ENCODE results near the gene WBP2NL.

Gene WBP2NL

GRCh38 chr22:41976070-41976901 lies 22.3 kb upstream of the WBP2NL start:
- peak overlapping the region; percentile 47 for H3K4me3 ChIP-seq (ENCODE audit: low read depth, low read length)
- no peak for DNase-seq (ENCODE audit: low read depth)

- H3K4me3 ChIP-seq (ENCODE audit: low read depth, low read length), result peak overlapping the region; percentile 34
- no peak for DNase-seq (ENCODE audit: low read depth)
These were observed 21.5 kb upstream of the WBP2NL start for GRCh38 chr22:41976961-41977566.

GRCh38 chr22:41978732-41979131 lies 19.9 kb upstream of the WBP2NL start:
- no peak overlapping the region for H3K4me3 ChIP-seq (ENCODE audit: low read depth, low read length)
- DNase-seq (ENCODE audit: low read depth), result no peak

- no peak overlapping the region for H3K4me3 ChIP-seq (ENCODE audit: low read depth, low read length)
- no peak for DNase-seq (ENCODE audit: low read depth)
These were observed 19.0 kb upstream of the WBP2NL start for GRCh38 chr22:41979423-41980250.

DNA sequence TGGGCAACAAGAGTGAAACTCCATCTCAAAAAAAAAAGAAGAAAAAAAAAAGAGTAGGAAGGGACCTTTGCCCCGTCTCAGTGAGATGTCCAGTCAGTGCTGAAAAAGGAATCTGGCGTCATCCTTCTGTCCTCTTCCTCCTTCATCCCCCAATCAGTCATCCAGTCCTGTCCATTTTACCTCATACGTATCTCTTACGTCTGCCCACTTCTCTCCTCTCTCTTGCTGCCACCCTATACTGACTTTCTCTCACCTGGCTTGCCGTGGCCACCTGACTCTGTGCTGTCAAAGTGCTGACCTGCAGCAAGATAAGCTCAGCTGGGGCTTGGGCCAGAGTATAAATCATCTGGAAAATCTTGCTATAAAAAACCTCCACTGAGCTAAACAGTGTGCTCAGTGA lies 15.7 kb upstream of the WBP2NL start:
- no peak overlapping the region for H3K4me3 ChIP-seq (ENCODE audit: low read depth, low read length)
- DNase-seq (ENCODE audit: low read depth), result no peak

DNA sequence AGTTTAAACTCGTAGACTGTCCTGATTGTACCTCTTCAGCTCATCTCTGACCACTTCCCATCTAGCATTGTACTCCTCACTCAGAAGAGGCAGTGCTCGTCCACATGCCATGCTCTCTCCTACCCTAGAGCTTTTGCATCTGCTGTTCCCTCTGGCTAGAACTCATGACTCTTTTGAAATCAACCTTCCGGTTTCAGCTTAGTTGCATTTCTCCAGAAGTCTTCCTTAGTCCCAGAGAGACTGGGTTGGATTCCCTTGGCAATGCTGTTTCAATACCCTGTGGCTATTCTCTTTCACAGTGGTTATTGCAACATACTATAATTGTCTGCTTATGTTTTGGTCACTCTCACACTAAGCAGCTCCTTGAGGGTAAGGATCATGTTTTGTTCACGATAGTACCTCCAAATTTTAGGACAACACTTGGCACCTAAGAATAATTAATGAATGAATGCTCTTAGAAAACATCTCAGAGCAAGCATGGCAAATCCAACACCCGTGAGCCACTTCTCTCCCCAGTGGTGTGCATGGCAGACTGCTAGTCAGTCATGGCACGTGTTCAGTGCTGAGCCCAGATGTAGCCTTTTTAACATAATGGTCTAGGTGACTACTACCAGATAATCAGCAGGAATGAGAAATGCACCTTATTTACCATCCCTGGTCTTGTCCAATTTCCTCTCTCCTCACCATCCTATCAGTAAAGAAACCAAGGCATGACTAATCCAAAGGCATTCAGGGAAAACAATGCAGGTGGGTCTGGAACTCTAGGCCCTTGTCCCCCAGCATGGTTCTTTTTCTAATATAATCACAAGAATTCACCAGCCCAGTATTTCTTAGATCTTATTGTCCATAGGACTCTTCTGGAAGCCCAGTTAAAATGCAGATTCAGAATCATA lies 14.8 kb upstream of the WBP2NL start:
- no peak overlapping the region for H3K4me3 ChIP-seq (ENCODE audit: low read depth, low read length)
- DNase-seq (ENCODE audit: low read depth), result no peak

- H3K4me3 ChIP-seq (ENCODE audit: low read depth, low read length), result no peak overlapping the region
- no peak for DNase-seq (ENCODE audit: low read depth)
These were observed 11.3 kb upstream of the WBP2NL start for GRCh38 chr22:41987276-41987675.

DNA sequence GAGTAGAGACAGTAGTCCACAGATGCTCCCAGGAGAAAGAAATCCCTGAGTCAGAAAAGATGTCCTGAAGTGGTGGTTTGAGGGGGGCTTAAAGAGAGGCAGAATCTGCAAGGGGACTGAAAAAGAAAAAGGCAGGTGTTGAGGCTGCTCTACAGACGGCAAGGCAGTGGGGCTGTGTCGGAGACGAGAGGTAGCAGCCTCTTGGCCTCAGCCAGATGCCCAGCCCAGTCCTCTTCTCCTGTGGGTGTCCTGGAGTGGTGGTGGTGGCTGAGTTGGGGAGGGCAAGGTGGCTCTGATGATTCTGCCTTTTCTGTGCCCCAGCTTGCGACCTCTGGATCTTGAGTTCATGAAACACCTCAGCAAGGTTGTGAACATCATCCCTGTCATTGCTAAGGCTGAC lies 9.3 kb upstream of the WBP2NL start:
- H3K4me3 ChIP-seq (ENCODE audit: low read depth, low read length), result no peak overlapping the region
- DNase-seq (ENCODE audit: low read depth), result no peak

DNA sequence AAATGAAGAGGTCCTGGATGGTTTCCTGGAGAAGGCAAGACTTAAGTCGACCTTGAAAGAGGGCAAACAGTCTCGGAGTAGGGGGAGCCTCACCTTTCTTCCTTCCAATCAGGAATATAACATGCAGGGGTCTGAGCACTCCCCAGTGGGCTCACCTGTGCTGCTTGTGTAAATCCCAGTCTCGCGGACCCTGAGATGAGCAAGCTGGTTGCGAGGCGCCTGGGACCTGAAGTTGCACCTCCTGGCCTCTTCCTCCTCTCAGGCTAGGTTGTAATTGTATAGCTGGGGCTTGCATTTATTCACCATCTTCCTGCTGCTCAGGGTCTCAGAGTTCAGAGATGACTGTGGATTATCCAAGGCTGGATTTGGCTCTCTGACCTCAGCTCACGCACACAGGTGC lies 7.5 kb upstream of the WBP2NL start:
- H3K4me3 ChIP-seq (ENCODE audit: low read depth, low read length), result no peak overlapping the region
- no peak for DNase-seq (ENCODE audit: low read depth)

DNA sequence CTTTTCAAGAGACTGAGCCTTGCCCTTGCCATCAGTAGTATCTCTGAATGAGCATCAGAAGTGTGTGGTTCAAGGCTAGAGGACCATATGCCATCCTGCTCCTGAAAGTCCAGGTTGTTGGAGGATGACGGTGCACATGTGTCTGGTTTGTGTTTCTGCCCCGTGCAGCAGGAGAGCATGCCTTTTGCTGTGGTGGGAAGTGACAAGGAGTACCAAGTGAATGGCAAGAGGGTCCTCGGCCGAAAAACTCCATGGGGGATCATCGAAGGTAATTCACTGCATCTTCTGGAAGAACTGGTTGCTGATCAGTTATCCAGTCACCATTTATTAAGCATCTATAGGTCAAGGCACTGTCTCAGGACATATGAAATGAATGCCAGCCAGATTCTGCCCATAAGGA lies 6.1 kb upstream of the WBP2NL start:
- DNase-seq (ENCODE audit: low read depth), result no peak
- no peak overlapping the region for H3K4me3 ChIP-seq (ENCODE audit: low read depth, low read length)

GRCh38 chr22:41995211-41995610 lies 3.4 kb upstream of the WBP2NL start:
- no peak overlapping the region for H3K4me3 ChIP-seq (ENCODE audit: low read depth, low read length)
- no peak for DNase-seq (ENCODE audit: low read depth)

- DNase-seq (ENCODE audit: low read depth), result no peak
- no peak overlapping the region for H3K4me3 ChIP-seq (ENCODE audit: low read depth, low read length)
These were observed 1.8 kb upstream of the WBP2NL start for GRCh38 chr22:41996826-41997225.

- no peak overlapping the region for H3K4me3 ChIP-seq (ENCODE audit: low read depth, low read length)
- DNase-seq (ENCODE audit: low read depth), result no peak
These were observed 1.9 kb downstream of the WBP2NL start for GRCh38 chr22:42000466-42000865.

GRCh38 chr22:42001121-42001520 lies 2.5 kb downstream of the WBP2NL start:
- no peak overlapping the region for H3K4me3 ChIP-seq (ENCODE audit: low read depth, low read length)
- no peak for DNase-seq (ENCODE audit: low read depth)

DNA sequence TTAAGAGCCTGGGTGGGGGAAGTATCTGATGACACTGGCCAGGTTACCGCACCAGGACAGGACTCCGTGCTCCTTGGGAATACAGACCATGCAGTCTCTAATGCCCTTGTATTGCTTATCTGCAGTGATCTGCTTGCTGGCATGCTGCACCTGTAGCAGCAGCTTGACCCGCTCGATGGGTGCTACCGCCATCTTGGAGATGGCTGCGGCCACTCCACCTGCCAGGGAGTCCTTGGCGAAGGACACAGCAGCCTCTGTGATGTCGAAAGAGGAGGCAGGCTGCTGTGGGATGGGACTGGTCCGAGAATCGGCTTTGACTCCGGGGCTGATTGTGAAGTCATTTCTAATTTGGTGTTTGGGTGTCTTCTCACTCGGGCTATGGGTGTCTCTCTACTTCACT lies 3.1 kb downstream of the WBP2NL start:
- no peak for DNase-seq (ENCODE audit: low read depth)
- no peak overlapping the region for H3K4me3 ChIP-seq (ENCODE audit: low read depth, low read length)

- no peak for DNase-seq (ENCODE audit: low read depth)
- no peak overlapping the region for H3K4me3 ChIP-seq (ENCODE audit: low read depth, low read length)
These were observed 9.3 kb downstream of the WBP2NL start for GRCh38 chr22:42007922-42008321.

- DNase-seq (ENCODE audit: low read depth), result no peak
- no peak overlapping the region for H3K4me3 ChIP-seq (ENCODE audit: low read depth, low read length)
These were observed 12.2 kb downstream of the WBP2NL start for GRCh38 chr22:42010778-42011177.

DNA sequence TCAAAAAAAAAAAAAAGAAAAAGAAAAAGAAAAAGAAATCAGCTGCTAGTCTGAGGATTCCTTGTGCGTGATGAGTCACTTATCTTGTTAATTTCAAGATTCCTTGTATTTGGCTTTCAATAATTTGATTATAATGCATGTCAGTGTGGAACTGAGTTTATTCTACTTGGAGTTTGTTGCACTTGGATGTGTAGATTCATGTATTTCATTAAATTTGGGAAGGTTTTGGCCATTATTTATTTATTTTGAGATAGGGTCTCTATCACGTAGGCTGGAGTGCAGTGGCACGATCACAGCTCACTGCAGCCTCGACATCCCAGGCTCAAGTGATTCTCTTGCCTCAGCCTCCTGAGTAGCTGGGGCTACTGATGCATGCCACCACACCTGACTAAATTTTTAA lies 14.8 kb downstream of the WBP2NL start:
- DNase-seq (ENCODE audit: low read depth), result no peak
- H3K4me3 ChIP-seq (ENCODE audit: low read depth, low read length), result no peak overlapping the region

GRCh38 chr22:42016111-42016510 lies 17.5 kb downstream of the WBP2NL start:
- no peak for DNase-seq (ENCODE audit: low read depth)
- no peak overlapping the region for H3K4me3 ChIP-seq (ENCODE audit: low read depth, low read length)
